Measurements from ENCODE around the gene NSMCE4A.

Gene NSMCE4A

GRCh38 chr10:122012731-122013130 is 37.7 kb upstream of the NSMCE4A start:
- TF ChIP-seq, protein P1, sequence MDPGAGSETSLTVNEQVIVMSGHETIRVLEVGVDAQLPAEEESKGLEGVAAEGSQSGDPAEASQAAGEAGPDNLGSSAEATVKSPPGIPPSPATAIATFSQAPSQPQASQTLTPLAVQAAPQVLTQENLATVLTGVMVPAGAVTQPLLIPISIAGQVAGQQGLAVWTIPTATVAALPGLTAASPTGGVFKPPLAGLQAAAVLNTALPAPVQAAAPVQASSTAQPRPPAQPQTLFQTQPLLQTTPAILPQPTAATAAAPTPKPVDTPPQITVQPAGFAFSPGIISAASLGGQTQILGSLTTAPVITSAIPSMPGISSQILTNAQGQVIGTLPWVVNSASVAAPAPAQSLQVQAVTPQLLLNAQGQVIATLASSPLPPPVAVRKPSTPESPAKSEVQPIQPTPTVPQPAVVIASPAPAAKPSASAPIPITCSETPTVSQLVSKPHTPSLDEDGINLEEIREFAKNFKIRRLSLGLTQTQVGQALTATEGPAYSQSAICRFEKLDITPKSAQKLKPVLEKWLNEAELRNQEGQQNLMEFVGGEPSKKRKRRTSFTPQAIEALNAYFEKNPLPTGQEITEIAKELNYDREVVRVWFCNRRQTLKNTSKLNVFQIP (CRISPR knock-in tag; IDR thresholded peaks at IDR 0.05; ENCODE audit: borderline replicate concordance, low read depth), result no peak
- TF ChIP-seq, protein P2, sequence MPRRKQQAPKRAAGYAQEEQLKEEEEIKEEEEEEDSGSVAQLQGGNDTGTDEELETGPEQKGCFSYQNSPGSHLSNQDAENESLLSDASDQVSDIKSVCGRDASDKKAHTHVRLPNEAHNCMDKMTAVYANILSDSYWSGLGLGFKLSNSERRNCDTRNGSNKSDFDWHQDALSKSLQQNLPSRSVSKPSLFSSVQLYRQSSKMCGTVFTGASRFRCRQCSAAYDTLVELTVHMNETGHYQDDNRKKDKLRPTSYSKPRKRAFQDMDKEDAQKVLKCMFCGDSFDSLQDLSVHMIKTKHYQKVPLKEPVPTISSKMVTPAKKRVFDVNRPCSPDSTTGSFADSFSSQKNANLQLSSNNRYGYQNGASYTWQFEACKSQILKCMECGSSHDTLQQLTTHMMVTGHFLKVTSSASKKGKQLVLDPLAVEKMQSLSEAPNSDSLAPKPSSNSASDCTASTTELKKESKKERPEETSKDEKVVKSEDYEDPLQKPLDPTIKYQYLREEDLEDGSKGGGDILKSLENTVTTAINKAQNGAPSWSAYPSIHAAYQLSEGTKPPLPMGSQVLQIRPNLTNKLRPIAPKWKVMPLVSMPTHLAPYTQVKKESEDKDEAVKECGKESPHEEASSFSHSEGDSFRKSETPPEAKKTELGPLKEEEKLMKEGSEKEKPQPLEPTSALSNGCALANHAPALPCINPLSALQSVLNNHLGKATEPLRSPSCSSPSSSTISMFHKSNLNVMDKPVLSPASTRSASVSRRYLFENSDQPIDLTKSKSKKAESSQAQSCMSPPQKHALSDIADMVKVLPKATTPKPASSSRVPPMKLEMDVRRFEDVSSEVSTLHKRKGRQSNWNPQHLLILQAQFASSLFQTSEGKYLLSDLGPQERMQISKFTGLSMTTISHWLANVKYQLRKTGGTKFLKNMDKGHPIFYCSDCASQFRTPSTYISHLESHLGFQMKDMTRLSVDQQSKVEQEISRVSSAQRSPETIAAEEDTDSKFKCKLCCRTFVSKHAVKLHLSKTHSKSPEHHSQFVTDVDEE (CRISPR knock-in tag; IDR thresholded peaks at IDR 0.05), result no peak
- TF ChIP-seq ZNF70 (CRISPR knock-in tag; IDR thresholded peaks at IDR 0.05) (no peak), OSR1 (CRISPR knock-in tag; IDR thresholded peaks at IDR 0.05) (no peak), ZNF8 (CRISPR knock-in tag; IDR thresholded peaks at IDR 0.05) (no peak), SNAI2 (CRISPR knock-in tag; IDR thresholded peaks at IDR 0.05) (no peak), TCF4 (CRISPR knock-in tag; IDR thresholded peaks at IDR 0.05; ENCODE audit: borderline replicate concordance) (no peak), ZC3H10 (CRISPR knock-in tag; IDR thresholded peaks at IDR 0.05) (no peak), ISL1 (CRISPR knock-in tag; IDR thresholded peaks at IDR 0.05) (no peak), ZFP3 (CRISPR knock-in tag; IDR thresholded peaks at IDR 0.05) (no peak), CREB5 (CRISPR knock-in tag; IDR thresholded peaks at IDR 0.05; ENCODE audit: low read depth) (no peak), ARNTL (CRISPR knock-in tag; IDR thresholded peaks at IDR 0.05; ENCODE audit: borderline replicate concordance, low read depth) (no peak), BACH2 (CRISPR knock-in tag; IDR thresholded peaks at IDR 0.05; ENCODE audit: borderline replicate concordance) (no peak), TOX (CRISPR knock-in tag; IDR thresholded peaks at IDR 0.05; ENCODE audit: borderline replicate concordance) (no peak), ZFP30 (CRISPR knock-in tag; IDR thresholded peaks at IDR 0.05) (no peak), RARB (CRISPR knock-in tag; IDR thresholded peaks at IDR 0.05) (no peak), CSDC2 (CRISPR knock-in tag; IDR thresholded peaks at IDR 0.05) (no peak), GLIS3 (CRISPR knock-in tag; IDR thresholded peaks at IDR 0.05) (no peak), CSRNP3 (CRISPR knock-in tag; IDR thresholded peaks at IDR 0.05) (no peak), ESRRG (CRISPR knock-in tag; IDR thresholded peaks at IDR 0.05) (no peak)
- ATAC-seq, result no peak

DNA sequence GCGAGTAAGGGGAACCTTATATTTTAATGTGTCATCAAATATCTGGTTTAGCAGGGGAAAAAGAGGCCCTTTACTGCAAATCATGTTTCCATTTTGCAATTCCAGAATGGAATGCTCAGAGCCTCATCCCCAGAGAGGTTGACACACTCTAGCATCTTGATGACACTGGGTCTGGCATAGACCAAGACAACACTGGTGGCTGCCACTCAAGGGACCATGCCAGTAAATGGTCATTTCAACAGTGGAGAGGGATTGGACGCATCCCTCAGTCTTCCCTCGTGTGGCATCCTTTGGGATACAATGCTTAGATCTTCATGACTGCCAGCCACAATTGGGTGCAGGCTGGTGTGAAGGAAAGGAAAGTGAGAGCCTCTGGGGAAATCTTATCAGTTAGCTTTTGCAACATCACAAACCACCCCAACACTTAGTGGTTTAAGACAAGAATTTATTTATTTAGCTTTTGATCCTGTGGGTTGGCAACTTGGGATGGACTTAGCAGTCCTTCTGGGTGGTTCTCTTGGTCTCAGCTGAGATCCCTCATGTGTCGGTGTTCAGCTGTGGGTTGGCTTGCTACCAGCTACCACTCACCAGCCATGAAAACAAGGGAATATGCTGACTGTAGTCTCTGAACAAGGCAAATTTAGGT is 35.5 kb upstream of the NSMCE4A start:
- TF ChIP-seq PPARA (CRISPR knock-in tag; IDR thresholded peaks at IDR 0.05; ENCODE audit: borderline replicate concordance) (no peak), ZNF565 (CRISPR knock-in tag; conservative IDR thresholded peaks at IDR 0.05; ENCODE audit: low read depth) (no peak), SNAI2 (CRISPR knock-in tag; IDR thresholded peaks at IDR 0.05) (no peak)
- TF ChIP-seq, protein P1 (CRISPR knock-in tag; IDR thresholded peaks at IDR 0.05; ENCODE audit: borderline replicate concordance, low read depth), result no peak
- no peak for ATAC-seq

DNA sequence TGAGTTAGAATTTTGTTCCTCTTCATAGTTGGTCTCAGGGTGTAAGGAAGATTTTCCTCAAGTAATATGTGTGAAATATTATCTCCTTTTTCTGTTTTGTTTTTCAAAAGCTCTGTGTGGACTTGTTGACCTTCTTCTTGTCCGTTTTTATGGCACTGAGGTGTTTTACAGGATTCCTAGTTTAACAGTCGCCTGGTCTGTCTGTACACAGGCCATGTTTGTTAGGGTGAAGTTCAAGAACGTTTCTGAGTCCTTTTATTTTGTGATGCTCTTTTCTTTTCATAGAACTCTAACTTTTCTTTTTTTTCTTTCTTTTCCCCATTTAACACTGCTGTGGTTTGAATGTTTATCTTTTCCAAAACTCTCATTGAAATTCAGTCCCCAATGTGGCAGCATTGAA is 32.4 kb upstream of the NSMCE4A start:
- no peak for ATAC-seq
- TF ChIP-seq ZNF70 (CRISPR knock-in tag; IDR thresholded peaks at IDR 0.05), result no peak
- TF ChIP-seq, protein P2 (CRISPR knock-in tag; IDR thresholded peaks at IDR 0.05), result no peak
- TF ChIP-seq ISL1 (CRISPR knock-in tag; IDR thresholded peaks at IDR 0.05), result no peak
- no peak for TF ChIP-seq ARNTL (CRISPR knock-in tag; IDR thresholded peaks at IDR 0.05; ENCODE audit: borderline replicate concordance, low read depth)
- TF ChIP-seq, protein P3, sequence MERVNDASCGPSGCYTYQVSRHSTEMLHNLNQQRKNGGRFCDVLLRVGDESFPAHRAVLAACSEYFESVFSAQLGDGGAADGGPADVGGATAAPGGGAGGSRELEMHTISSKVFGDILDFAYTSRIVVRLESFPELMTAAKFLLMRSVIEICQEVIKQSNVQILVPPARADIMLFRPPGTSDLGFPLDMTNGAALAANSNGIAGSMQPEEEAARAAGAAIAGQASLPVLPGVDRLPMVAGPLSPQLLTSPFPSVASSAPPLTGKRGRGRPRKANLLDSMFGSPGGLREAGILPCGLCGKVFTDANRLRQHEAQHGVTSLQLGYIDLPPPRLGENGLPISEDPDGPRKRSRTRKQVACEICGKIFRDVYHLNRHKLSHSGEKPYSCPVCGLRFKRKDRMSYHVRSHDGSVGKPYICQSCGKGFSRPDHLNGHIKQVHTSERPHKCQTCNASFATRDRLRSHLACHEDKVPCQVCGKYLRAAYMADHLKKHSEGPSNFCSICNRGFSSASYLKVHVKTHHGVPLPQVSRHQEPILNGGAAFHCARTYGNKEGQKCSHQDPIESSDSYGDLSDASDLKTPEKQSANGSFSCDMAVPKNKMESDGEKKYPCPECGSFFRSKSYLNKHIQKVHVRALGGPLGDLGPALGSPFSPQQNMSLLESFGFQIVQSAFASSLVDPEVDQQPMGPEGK (CRISPR knock-in tag; IDR thresholded peaks at IDR 0.05; ENCODE audit: borderline replicate concordance), result no peak
- TF ChIP-seq ZFP30 (CRISPR knock-in tag; IDR thresholded peaks at IDR 0.05), result no peak
- TF ChIP-seq TCF4 (CRISPR knock-in tag; IDR thresholded peaks at IDR 0.05; ENCODE audit: borderline replicate concordance), result no peak
- no peak for TF ChIP-seq OSR1 (CRISPR knock-in tag; IDR thresholded peaks at IDR 0.05)
- no peak for TF ChIP-seq TOX (CRISPR knock-in tag; IDR thresholded peaks at IDR 0.05; ENCODE audit: borderline replicate concordance)
- no peak for TF ChIP-seq RARB (CRISPR knock-in tag; IDR thresholded peaks at IDR 0.05)
- TF ChIP-seq ESRRG (CRISPR knock-in tag; IDR thresholded peaks at IDR 0.05), result no peak
- no peak for TF ChIP-seq BACH2 (CRISPR knock-in tag; IDR thresholded peaks at IDR 0.05; ENCODE audit: borderline replicate concordance)
- TF ChIP-seq SNAI2 (CRISPR knock-in tag; IDR thresholded peaks at IDR 0.05), result no peak
